ENCODE results near the gene P4HB. TPM values are rescaled to one million over a fixed set of nuclear protein-coding genes. Genes with fewer than 3 reads are reported as not detected.

Gene P4HB
- total RNA-seq, 4 donors from 2014 or later = 548 to 1,124 (median 681) TPM

GRCh38 chr17:81884968-81885367 lies 24.6 kb upstream of the P4HB start:
- Histone ChIP-seq H3K27me3 (no peaks in the 10 kb centered on the region), H3K4me1 (peaks cover 0 to 21% of the 10 kb centered on the region in 2 donors), H3K27ac (no peak overlapping the region), H3K36me3 (peaks cover 23 to 31% of the 10 kb centered on the region in 2 donors), H3K9me3 (no peaks in the 10 kb centered on the region), H3K4me3 (replicated peaks in 1 of 3) (no peak overlapping the region)
- DNase-seq = no peak
- intact Hi-C loops (cut with DNase I) = no loop called here
- TF ChIP-seq CTCF (IDR thresholded peaks at IDR 0.05) = no peak
- no peak for TF ChIP-seq POLR2A (IDR thresholded peaks at IDR 0.05)
- 95 to 96% methylated on average over 4 to 5 of the region's 5 CpGs for WGBS, 2 donors

- no peak for DNase-seq
- Histone ChIP-seq H3K27ac (no peak overlapping the region), H3K9me3 (no peaks in the 10 kb centered on the region), H3K4me3 (replicated peaks in 1 of 3) (no peak overlapping the region), H3K4me1 (peaks cover 0 to 16% of the 10 kb centered on the region in 2 donors), H3K36me3 (peaks cover 23 to 28% of the 10 kb centered on the region in 2 donors), H3K27me3 (no peaks in the 10 kb centered on the region)
- 71 to 79% methylated on average over 8 to 11 of the region's 11 CpGs for WGBS, 2 donors
- intact Hi-C loops (cut with DNase I) = no loop called here
- TF ChIP-seq POLR2A (IDR thresholded peaks at IDR 0.05) (no peak), CTCF (IDR thresholded peaks at IDR 0.05) (no peak)
Observed at GRCh38 chr17:81884520-81884919, 24.2 kb upstream of the P4HB start.

- Histone ChIP-seq H3K27me3 (no peaks in the 10 kb centered on the region), H3K4me3 (replicated peaks in 1 of 3) (no peak overlapping the region), H3K9me3 (no peaks in the 10 kb centered on the region), H3K27ac (no peak overlapping the region), H3K36me3 (no peaks in the 10 kb centered on the region), H3K4me1 (no peaks in the 10 kb centered on the region)
- DNase-seq = no peak
- intact Hi-C loops (cut with DNase I) = no loop called here
- TF ChIP-seq POLR2A (IDR thresholded peaks at IDR 0.05) = no peak
- no peak for TF ChIP-seq CTCF (IDR thresholded peaks at IDR 0.05)
- 85 to 92% methylated on average over 5 of the region's 5 CpGs for WGBS, 2 donors
Observed at GRCh38 chr17:81879121-81879520, 18.8 kb upstream of the P4HB start.

- TF ChIP-seq POLR2A (IDR thresholded peaks at IDR 0.05) (no peak), CTCF (IDR thresholded peaks at IDR 0.05) (no peak)
- Histone ChIP-seq H3K9me3 (no peaks in the 10 kb centered on the region), H3K4me3 (replicated peaks in 1 of 3) (no peak overlapping the region), H3K27ac (no peak overlapping the region), H3K27me3 (no peaks in the 10 kb centered on the region), H3K4me1 (no peaks in the 10 kb centered on the region), H3K36me3 (no peaks in the 10 kb centered on the region)
- intact Hi-C loops (cut with DNase I) = no loop called here
- DNase-seq = no peak
- WGBS, 2 donors = 96 to 97% methylated on average over 3 of the region's 3 CpGs
Observed at GRCh38 chr17:81878294-81878693, 18.0 kb upstream of the P4HB start.

GRCh38 chr17:81877569-81877968 lies 17.2 kb upstream of the P4HB start:
- H3K27me3 ChIP-seq = no peaks in the 10 kb centered on the region
- H3K4me3 ChIP-seq (replicated peaks in 1 of 3) = no peak overlapping the region
- 96 to 98% methylated on average over 5 of the region's 5 CpGs for WGBS, 2 donors
- no peaks in the 10 kb centered on the region for H3K9me3 ChIP-seq
- H3K27ac ChIP-seq = no peak overlapping the region
- H3K4me1 ChIP-seq = peaks cover 4% of the 10 kb centered on the region in 2 donors
- intact Hi-C loops (cut with DNase I) = no loop called here
- no peaks in the 10 kb centered on the region for H3K36me3 ChIP-seq
- TF ChIP-seq CTCF (IDR thresholded peaks at IDR 0.05) = no peak
- TF ChIP-seq POLR2A (IDR thresholded peaks at IDR 0.05) = no peak
- DNase-seq = no peak
